ENCODE results near the gene TMEM37.

DNA sequence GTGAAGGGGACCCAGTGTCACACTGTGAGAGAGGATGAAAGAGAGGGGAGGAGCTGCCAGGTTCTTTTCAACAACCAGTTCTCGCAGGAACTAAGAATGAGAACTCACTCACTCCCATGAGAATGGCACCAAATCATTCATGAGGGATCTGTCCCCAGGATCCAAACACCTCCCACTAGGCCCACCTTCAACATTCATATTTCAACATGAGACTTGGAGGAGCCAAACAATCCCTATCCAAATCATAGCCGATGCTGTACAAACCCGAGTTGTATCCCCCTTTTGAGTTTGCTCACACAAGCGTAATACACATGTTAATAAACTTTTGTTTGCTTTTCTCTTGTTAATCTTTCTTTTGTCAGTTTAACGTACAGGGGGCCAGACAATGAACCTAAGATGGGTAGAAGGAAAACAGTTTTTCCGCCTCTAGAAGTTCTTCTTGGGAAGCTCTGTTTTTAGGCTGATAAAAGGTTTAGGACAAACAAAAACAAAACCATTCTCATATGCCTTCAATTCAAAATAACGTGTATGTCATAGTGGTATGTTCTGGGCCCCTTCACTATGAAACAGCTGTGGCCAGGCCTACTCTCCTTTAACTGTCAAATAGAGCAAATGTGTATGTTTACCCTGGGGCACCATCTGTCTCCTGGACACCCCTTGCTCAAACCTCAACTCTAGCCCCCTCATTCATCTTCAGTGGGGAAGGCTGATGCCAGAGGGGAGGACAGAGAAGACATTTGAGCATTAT is 9.1 kb upstream of the TMEM37 start:
- TF ChIP-seq CTCF (IDR thresholded peaks at IDR 0.05) (no peak), POLR2A (IDR thresholded peaks at IDR 0.05) (no peak)
